Activated naive CD8-positive, alpha-beta T cell treated with anti-CD3 and anti-CD28 coated beads, Interleukin-2, amount 50 U/mL, for 24 hours (primary cell): Measurements from ENCODE around the gene GABPB2.
A peak's percentile ranks its signal among the peaks of the same experiment; 100 is the strongest.

Experiments used
- ATAC-seq: fragments of 150-1000 bp; cut with Tn5 transposase; one replicate; pipeline ENCODE4 v1.10.0; 2021
- DNase-seq: peaks from one replicate; pipeline ENCODE4 v3.0.0; 2021
- H3K27ac Mint-ChIP-seq: one replicate; pipeline ENCODE4 v1.8.0; 2021; ENCODE audit warnings: mild to moderate bottlenecking, mixed read lengths
- H3K27me3 Mint-ChIP-seq: one replicate; pipeline ENCODE4 v1.8.0; 2021; ENCODE audit warnings: mixed read lengths
- H3K36me3 Mint-ChIP-seq: one replicate; pipeline ENCODE4 v1.8.0; 2021; ENCODE audit warnings: low read depth, mixed read lengths
- H3K4me1 Mint-ChIP-seq: one replicate; pipeline ENCODE4 v1.8.0; 2021; ENCODE audit warnings: mixed read lengths
- H3K4me3 Mint-ChIP-seq: one replicate; pipeline ENCODE4 v1.8.0; 2021; ENCODE audit warnings: mild to moderate bottlenecking, moderate library complexity, mixed read lengths
- H3K9me3 Mint-ChIP-seq: one replicate; pipeline ENCODE4 v1.8.0; 2021; ENCODE audit warnings: mixed read lengths

GABPB2 gene

DNA sequence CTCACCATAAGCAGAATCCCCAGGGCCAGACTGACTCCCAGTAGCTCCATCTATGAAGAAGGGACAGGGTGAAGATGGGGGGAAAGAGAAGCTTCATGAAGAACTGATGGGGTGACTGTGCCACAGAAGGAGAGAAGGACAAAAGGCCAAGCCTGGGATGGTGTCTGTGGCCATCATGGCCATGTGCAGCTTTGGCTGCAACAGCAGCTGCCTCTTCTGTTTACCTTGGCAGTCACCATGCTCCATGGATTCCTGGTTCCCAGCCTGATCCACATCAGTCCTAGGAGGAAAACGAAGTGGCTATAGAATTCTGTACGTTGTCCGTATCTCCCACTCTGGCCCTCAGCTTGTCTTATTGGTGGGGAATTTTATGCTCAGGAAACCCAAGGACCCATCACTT is 63.8 kb downstream of the GABPB2 start:
- no peak for ATAC-seq
- peaks cover 12% of the 10 kb centered on the region for H3K4me1 Mint-ChIP-seq

DNA sequence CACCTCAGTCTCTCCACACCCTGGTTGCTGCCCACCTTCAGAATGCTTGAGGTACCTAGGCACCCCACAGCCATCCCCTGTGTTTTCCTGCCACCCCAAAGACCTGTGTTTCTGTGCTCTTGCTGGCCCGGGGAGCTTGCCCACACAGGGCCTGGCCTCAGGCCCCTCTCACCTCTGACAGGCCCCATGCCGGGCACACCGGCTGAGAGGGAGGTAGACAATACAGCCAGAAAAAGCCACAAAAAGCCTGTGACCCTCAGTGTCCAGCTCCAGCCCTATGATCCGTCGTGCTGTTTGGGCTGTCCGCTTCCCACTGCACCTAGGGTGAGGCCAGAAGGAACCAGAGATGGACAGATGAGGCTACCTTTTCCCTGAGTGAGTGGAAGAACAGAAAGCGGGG is 64.4 kb downstream of the GABPB2 start:
- no peaks in the 10 kb centered on the region for H3K27me3 Mint-ChIP-seq
- H3K9me3 Mint-ChIP-seq: no peaks in the 10 kb centered on the region
- H3K4me1 Mint-ChIP-seq: peaks cover 12% of the 10 kb centered on the region
- H3K36me3 Mint-ChIP-seq: no peaks in the 10 kb centered on the region
- no peak for ATAC-seq
- no peak overlapping the region for H3K4me3 Mint-ChIP-seq
- DNase-seq: no peak
- H3K27ac Mint-ChIP-seq: no peak overlapping the region

More for the DNA sequence above, 63.8 kb downstream of the GABPB2 start:
- no peak overlapping the region for H3K4me3 Mint-ChIP-seq
- no peak overlapping the region for H3K27ac Mint-ChIP-seq
- no peaks in the 10 kb centered on the region for H3K9me3 Mint-ChIP-seq
- no peaks in the 10 kb centered on the region for H3K36me3 Mint-ChIP-seq
- no peaks in the 10 kb centered on the region for H3K27me3 Mint-ChIP-seq
- no peak for DNase-seq

DNA sequence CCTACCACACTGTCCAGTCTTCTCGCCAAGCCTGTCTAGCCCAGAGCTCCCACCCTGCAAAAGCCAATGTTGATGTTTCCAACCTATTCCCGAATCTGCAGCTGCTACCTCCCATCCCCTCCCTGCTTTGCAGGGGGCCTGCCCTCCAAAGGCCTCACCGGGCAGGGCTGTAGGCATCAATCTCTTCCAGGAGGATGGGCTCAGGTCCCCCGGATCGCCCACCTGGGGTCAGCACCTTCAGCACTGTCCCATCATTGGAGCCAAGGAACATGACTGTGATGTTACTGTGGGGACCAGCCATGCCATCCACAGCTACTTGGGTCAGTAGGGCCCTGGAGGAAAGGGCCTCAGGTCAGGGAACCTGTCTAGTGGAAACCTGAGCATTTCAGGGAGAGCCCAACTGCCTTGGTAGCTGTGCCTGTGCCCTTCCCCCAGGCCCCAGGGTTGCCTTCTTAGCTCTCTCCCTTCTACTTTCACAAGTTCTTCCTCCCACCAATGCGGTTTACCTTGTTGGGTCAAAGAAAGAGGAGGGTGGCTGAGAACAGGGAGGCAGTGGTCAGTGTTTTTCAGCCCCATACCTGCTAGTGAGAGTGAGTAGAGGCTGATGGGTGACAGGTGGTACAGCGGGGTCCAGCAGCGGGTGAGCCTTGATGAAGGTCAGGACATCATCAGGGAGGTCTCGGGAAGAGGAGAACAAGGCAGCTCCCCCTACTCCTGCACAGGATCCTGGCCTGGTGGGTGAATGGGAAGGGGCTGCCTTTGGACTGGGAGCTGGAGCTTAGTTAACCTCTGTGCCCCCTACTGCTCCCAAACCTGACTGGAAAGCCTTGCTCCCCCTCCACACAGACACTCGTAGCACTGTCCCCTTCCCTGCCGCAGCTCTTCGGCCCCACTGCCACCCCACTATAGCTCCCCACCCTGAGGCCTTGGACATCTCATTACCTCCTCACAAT is 65.1 kb downstream of the GABPB2 start:
- DNase-seq (no peak), ATAC-seq (no peak)
- Mint-ChIP-seq H3K27ac (no peak overlapping the region), H3K9me3 (no peaks in the 10 kb centered on the region), H3K4me1 (peaks cover 10% of the 10 kb centered on the region), H3K27me3 (no peaks in the 10 kb centered on the region), H3K36me3 (no peaks in the 10 kb centered on the region), H3K4me3 (no peak overlapping the region)

DNA sequence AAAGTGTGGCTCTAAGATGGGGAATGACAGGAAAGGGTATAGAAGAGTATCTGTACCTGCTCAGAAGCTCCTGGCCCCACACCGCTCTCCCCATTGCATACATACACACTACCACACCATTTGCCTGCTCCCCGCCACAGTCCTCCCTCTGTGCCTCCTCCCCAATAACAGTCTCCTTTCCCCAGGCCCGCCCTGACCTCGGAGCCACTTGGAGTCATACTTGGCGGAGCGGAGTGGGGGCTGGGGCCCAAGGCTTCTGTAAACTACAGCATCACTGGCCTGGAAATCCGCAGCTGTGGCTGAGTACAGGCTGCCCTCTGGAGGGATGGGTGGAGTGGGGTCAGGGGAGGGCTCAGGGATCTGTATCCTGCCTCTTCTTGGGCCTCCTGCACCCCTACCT is 67.2 kb downstream of the GABPB2 start:
- Mint-ChIP-seq H3K4me3 (no peak overlapping the region), H3K4me1 (no peaks in the 10 kb centered on the region)

DNA sequence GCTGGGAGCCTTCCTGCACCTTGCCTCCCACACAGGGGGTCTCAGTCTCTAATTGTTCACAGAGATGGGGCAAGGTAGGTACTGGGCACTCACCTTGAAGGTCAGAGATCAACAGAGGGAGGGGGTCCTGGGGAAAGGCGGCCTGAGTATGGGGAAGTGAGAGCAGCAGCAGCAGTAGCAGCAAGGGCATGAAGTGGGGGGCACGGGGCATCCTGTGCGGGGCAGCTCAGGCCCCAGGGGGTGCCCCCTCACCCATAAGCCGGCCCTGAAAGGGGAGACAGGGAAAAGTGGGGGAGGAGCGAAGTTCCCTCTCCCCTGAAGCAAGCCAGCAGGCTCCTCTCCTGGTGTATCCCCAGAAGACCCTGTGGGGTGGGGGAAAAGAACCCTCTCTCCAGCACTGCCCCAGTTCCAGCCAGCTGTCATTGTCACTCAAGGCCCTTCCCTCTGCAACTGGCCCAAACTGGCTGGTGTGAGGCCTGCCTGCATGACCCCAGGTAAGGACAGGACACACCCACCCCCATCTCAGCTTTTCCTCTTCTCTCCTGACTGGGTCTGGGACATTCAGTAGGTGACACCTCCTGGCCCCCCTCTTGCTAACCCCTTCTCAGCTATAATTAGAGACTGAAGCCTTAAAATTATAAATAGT is 72.0 kb downstream of the GABPB2 start:
- Mint-ChIP-seq H3K4me1 (peaks cover 14% of the 10 kb centered on the region), H3K9me3 (no peaks in the 10 kb centered on the region), H3K27me3 (peaks cover 3% of the 10 kb centered on the region), H3K36me3 (no peaks in the 10 kb centered on the region), H3K27ac (no peak overlapping the region), H3K4me3 (no peak overlapping the region)
- DNase-seq (no peak), ATAC-seq (no peak)

More for the DNA sequence above, 67.2 kb downstream of the GABPB2 start:
- DNase-seq (no peak), ATAC-seq (no peak)
- no peaks in the 10 kb centered on the region for H3K9me3 Mint-ChIP-seq
- no peaks in the 10 kb centered on the region for H3K27me3 Mint-ChIP-seq
- H3K36me3 Mint-ChIP-seq: no peaks in the 10 kb centered on the region
- no peak overlapping the region for H3K27ac Mint-ChIP-seq

DNA sequence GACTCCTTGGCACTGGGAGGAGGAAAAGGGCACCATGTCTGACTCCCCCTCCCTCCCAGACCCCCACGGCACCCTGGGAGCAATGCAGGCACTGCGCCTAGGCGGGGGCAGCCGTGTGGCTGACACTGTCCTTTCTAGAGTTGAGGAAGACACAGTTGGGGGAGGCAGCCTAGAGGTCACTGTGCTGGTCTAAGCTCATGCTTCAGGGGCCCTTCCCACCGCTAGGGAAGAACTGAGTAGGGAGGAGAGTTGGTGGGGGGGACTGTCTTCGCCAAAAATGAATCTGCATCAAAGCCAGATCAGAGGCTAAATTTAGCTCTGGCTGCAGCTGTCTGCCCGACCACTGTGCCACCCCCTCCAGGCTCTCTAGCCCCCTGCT is 72.5 kb downstream of the GABPB2 start:
- Mint-ChIP-seq H3K4me1 (peaks cover 16% of the 10 kb centered on the region), H3K36me3 (no peaks in the 10 kb centered on the region), H3K27ac (no peak overlapping the region), H3K27me3 (peaks cover 3% of the 10 kb centered on the region), H3K4me3 (no peak overlapping the region), H3K9me3 (no peaks in the 10 kb centered on the region)
- no peak for ATAC-seq
- no peak for DNase-seq

DNA sequence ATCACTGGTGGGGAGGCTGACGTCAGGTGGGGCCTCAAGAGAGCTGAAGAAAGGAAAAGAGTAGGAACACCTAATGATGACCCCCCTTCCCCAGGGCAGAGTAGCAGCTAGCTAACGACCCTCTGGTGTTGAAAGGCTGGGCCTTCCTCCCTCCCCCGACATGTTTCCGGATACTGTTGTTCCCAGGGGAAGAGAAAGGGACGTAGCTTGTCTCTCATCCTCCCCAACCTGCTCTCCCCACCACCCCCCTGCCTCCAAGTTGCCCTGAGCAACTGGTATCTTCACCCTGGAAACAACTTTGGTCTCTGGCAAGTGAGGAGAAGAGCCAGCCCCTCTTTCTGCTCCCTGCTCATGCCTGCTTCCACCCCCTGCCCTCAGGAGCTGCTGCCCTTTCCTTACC is 73.4 kb downstream of the GABPB2 start:
- ATAC-seq: no peak
- H3K9me3 Mint-ChIP-seq: no peaks in the 10 kb centered on the region
- no peak overlapping the region for H3K4me3 Mint-ChIP-seq
- H3K4me1 Mint-ChIP-seq: peaks cover 16% of the 10 kb centered on the region
- H3K27ac Mint-ChIP-seq: no peak overlapping the region
- H3K27me3 Mint-ChIP-seq: peaks cover 3% of the 10 kb centered on the region
- H3K36me3 Mint-ChIP-seq: no peaks in the 10 kb centered on the region
- DNase-seq: no peak

DNA sequence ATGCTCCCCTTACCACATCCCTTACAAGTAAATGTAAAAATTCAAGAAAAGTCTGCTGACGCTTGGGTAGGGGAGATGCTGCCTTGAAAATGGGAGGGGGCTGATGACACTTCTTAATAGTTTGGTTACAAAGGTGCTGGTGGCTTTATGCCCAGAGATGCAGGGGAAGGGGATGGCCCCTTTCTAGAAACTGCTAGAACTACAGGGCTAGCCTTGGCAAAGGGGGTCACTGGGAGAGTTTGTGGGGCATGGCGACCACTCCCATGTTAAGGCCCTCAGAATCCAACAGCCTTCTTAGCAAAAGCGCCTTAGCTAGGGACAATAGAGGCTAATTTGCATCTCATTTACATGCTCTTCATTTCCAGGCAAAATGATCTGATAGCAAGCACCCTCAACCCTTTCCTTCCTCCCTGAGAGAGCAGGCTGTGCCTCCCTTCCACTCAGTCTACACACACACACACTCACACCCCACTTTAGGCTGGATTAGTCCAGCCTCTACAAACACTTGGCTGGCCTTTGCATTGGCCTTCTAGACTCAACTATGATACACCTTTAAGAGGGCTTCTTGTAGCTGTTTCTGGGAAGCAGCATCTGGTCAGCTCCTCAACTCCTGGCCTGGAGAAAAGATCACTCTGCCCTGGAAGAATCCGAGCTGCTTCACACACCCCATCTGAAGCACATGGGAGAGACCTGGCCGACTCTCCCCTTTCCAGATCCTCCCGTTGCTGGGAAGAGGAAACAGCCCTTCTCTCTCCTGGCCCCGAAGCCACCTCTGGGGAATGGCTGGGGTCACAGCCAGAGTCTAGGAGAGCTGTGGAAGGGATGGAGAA is 74.1 kb downstream of the GABPB2 start:
- Mint-ChIP-seq H3K27me3 (peaks cover 3% of the 10 kb centered on the region), H3K4me3 (no peak overlapping the region), H3K9me3 (no peaks in the 10 kb centered on the region), H3K27ac (no peak overlapping the region), H3K36me3 (no peaks in the 10 kb centered on the region), H3K4me1 (peaks cover 16% of the 10 kb centered on the region)
- no peak for DNase-seq
- no peak for ATAC-seq

DNA sequence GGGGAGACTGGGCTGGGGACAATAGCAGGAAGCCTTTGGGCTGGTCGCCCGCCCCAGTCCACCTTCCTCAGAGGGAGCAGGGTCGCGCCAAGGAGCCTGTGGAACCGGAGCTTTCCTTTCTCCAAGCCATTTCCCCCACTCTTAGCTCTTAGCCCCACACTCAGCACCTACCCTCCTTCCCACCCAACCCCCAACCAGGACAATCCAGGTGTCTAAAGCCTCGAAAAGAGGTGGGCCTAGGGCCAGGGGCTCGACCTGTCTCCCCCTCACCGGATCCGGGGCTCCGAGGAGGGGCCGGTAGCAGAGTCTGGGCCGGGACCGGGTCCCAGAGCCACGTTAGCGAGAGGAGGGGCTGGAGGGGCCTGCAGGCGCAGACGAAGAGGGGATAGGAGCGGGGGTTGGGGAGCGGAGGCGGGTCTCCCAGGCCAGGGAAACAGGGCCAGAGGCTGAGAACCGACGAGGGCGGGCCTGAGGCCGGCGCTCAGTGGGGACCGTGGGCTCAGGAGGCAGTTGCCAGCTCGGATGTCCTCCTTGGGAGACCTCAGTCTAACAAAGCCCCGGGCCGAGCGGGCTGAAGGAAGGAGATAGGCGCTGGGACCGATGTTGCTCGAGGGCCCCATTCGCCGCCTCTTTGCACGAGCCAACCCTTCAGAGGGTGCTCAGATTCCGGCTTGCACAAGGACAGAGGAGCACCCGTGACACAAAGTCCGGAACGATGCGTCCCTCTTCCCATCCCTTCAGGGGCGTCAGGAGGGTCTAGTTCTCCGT is 74.9 kb downstream of the GABPB2 start:
- peak; percentile 43 for DNase-seq
- peaks cover 16% of the 10 kb centered on the region for H3K4me1 Mint-ChIP-seq
- peak; percentile 9 for ATAC-seq
- H3K9me3 Mint-ChIP-seq: no peaks in the 10 kb centered on the region
- peak overlapping the region; percentile 85 for H3K4me3 Mint-ChIP-seq
- no peaks in the 10 kb centered on the region for H3K36me3 Mint-ChIP-seq
- peaks cover 3% of the 10 kb centered on the region for H3K27me3 Mint-ChIP-seq
- H3K27ac Mint-ChIP-seq: no peak overlapping the region

DNA sequence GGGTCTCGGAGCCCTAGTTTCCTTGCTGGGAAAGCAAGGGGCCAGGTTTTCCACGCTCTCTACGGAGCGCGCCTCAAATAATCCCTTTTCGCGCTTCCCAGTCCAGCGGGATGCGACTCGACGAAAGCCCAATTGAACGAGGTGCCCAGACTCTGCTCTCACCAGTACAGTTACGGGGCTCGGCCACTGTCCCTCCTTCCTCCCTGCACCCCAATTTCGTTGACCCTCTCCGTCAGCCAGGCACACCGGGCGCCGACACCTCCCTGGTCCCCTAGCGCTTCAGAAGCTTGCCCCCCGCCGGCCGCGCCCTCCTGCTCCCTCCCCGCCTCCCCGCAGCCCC is 75.5 kb downstream of the GABPB2 start:
- peaks cover 3% of the 10 kb centered on the region for H3K27me3 Mint-ChIP-seq
- H3K9me3 Mint-ChIP-seq: no peaks in the 10 kb centered on the region
- no peak overlapping the region for H3K27ac Mint-ChIP-seq
- H3K4me1 Mint-ChIP-seq: peaks cover 16% of the 10 kb centered on the region
- peak overlapping the region; percentile 85 for H3K4me3 Mint-ChIP-seq
- DNase-seq (no peak), ATAC-seq (no peak)
- no peaks in the 10 kb centered on the region for H3K36me3 Mint-ChIP-seq

DNA sequence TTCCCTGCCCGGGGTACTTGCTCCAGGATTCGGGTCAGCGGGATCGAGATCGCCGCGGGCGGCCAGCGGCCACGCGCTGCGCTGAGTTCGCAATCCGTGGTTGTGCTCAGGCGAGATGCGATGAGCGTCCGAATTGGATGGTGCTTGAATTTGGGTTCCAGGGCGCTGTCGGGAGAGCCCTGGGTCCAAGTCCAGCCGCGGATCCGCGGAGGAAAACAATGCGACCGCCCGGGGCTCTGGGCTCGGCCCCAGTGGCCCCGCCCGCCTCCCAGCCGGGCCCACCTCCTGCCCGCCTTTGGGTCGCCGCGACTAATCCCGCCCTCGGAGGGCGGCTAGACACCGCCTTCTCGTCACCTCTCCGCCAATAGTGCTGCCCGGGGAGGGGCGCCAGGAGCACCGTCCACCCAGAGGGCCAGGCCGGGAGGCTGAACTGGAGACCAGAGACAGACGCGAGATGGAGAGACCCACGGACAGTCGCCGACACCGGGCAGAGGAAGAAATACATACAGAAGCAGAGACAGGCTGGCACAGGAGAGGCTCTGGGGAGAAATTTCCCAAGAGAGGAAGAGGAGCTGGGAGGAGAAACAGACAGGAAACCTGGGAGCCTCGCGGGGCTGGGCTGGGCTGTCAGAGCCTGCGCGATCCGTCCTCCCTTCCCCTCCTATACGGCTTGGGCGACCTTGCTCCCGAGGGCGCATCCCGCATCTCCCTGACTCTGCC is 76.0 kb downstream of the GABPB2 start, which contains the start of gene SEMA6C:
TSS of gene SEMA6C (minus strand) at position 220 of the 720 bp plus-strand sequence. CDS start 4,010 bp downstream, outside the sequence.
- DNase-seq (peak; percentile 89), ATAC-seq (peak; percentile 100)
- H3K9me3 Mint-ChIP-seq: no peaks in the 10 kb centered on the region
- H3K36me3 Mint-ChIP-seq: no peaks in the 10 kb centered on the region
- H3K27me3 Mint-ChIP-seq: peaks cover 3% of the 10 kb centered on the region
- peaks cover 16% of the 10 kb centered on the region for H3K4me1 Mint-ChIP-seq
- peak within 1 kb of the TSS; percentile 85 for H3K4me3 Mint-ChIP-seq
- H3K27ac Mint-ChIP-seq: peak within 1 kb of the TSS; percentile 69

DNA sequence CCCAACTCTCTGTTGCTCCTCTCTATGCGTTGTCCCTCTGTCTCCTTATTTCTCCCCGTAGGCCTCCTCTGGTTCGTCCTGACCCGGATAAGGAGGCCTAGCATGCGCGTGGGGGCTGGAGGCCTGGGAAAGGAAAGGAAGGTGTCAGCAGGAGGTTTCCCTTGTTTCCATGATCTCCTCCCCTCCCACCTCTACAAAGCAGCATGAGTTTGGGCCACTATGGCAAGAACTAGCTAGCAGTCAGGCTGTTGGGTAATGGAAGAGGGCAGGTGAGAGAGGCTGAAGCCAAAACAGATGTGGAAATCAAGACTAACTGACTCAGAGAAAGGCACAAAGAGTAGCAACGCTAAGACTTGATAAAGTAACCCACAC is 76.6 kb downstream of the GABPB2 start:
- Mint-ChIP-seq H3K36me3 (no peaks in the 10 kb centered on the region), H3K4me3 (peak overlapping the region; percentile 85), H3K4me1 (peaks cover 16% of the 10 kb centered on the region), H3K27me3 (peaks cover 3% of the 10 kb centered on the region), H3K27ac (peak overlapping the region; percentile 69), H3K9me3 (no peaks in the 10 kb centered on the region)
- DNase-seq: no peak
- ATAC-seq: no peak

DNA sequence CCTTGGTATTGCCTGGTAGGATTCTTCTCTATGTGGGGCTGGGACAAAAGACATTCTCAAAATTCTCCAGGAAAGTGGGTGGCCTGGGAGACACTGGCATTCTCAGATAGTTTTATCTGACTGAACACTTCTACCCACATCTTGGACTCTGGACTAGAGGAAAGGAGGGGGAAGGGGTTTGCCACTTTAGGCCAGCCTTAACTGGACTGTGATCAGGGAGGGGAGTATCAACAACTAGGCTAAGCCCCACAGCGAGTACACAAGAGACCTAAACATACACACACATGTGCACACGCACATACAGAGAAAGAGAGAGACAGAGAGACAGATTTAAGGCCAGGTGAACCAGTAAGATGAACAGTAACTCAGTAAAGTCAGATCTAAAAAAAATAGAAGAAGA is 77.1 kb downstream of the GABPB2 start:
- no peak overlapping the region for H3K27ac Mint-ChIP-seq
- DNase-seq (no peak), ATAC-seq (no peak)
- H3K4me1 Mint-ChIP-seq: peaks cover 16% of the 10 kb centered on the region
- peak overlapping the region; percentile 85 for H3K4me3 Mint-ChIP-seq
- peaks cover 3% of the 10 kb centered on the region for H3K27me3 Mint-ChIP-seq
- no peaks in the 10 kb centered on the region for H3K36me3 Mint-ChIP-seq
- no peaks in the 10 kb centered on the region for H3K9me3 Mint-ChIP-seq
